Ishikawa (cell line): ENCODE data around the gene PTPN2.

Experiments used
- EGR1 ChIP-seq: IDR thresholded peaks from 2 replicates; pipeline ENCODE4 v1.6.1; 2012
- YY1 ChIP-seq: IDR thresholded peaks from 2 replicates; pipeline ENCODE4 v1.6.1; 2012; ENCODE audit warnings: low read depth

DNA sequence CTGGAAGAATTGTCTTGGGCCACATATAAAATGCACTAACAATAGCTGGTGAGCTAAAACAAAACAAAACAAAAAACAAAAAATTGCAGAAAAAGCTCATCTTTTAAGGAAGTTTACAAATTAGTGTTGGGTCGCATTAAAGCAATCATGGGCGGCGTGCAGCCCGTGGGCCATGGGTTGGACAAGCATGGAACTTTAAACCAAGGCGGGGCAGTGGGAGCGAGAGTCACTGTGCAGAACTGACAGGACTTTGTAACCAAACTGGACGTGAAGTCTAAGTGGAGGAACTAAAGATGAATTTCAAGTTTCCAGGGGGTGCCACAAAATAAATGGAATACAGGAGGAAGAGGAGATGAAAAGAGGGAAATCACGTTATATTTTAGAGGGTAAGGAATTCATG is 100.5 kb downstream of the PTPN2 start:
- TF ChIP-seq EGR1 (no peak), YY1 (no peak)
